Hepatocyte (in vitro differentiated cells): Measurements from ENCODE around the gene RIPOR1. TPM values are rescaled to one million over a fixed set of nuclear protein-coding genes. Genes with fewer than 3 reads are reported as not detected.
A peak's percentile ranks its signal among the peaks of the same experiment; 100 is the strongest.

Experiments used
- DNase-seq: peaks from one replicate; pipeline ENCODE4 v3.0.0-alpha.2; 2016; ENCODE audit warnings: low spot score
- H2AFZ ChIP-seq: fragments of 200-600 bp; sonication (generic); 2 replicates; pipeline ENCODE4 v1.6.0; 2016; ENCODE audit warnings: antibody characterized with exemption, mild to moderate bottlenecking
- H3K27ac ChIP-seq: fragments of 200-600 bp; sonication (generic); 2 replicates; pipeline ENCODE4 v1.5.1; 2016; ENCODE audit warnings: mild to moderate bottlenecking
- H3K27me3 ChIP-seq: fragments of 200-600 bp; sonication (generic); 2 replicates; pipeline ENCODE4 v1.6.1; 2016
- H3K36me3 ChIP-seq: fragments of 200-600 bp; sonication (generic); replicated peaks from 2 replicates; pipeline ENCODE4 v1.5.1; 2016; ENCODE audit warnings: low read depth; ENCODE audit not compliant: insufficient read depth
- H3K4me1 ChIP-seq: fragments of 200-600 bp; sonication (generic); 2 replicates; pipeline ENCODE4 v1.5.1; 2016; ENCODE audit warnings: mild to moderate bottlenecking, moderate library complexity; ENCODE audit not compliant: insufficient read depth
- H3K4me2 ChIP-seq: fragments of 200-600 bp; sonication (generic); 2 replicates; pipeline ENCODE4 v1.6.0; 2016
- H3K4me3 ChIP-seq: fragments of 200-600 bp; sonication (generic); 2 replicates; pipeline ENCODE4 v1.5.1; 2016; ENCODE audit warnings: mild to moderate bottlenecking
- H3K79me2 ChIP-seq: fragments of 200-600 bp; sonication (generic); 2 replicates; pipeline ENCODE4 v1.6.0; 2017; ENCODE audit warnings: mild to moderate bottlenecking
- H3K9me2 ChIP-seq: fragments of 200-600 bp; sonication (generic); replicated peaks from 2 replicates; pipeline ENCODE4 v1.6.0; 2017; ENCODE audit warnings: mild to moderate bottlenecking; ENCODE audit not compliant: insufficient read depth
- H3K9me3 ChIP-seq: fragments of 200-600 bp; sonication (generic); 2 replicates; pipeline ENCODE4 v1.5.1; 2016; ENCODE audit warnings: low read depth, mild to moderate bottlenecking
- H4K20me1 ChIP-seq: fragments of 200-600 bp; sonication (generic); 2 replicates; pipeline ENCODE4 v1.6.0; 2016; ENCODE audit warnings: mild to moderate bottlenecking; ENCODE audit not compliant: insufficient read depth, poor library complexity, severe bottlenecking
- CTCF ChIP-seq: fragments of 200-600 bp; sonication (generic); IDR thresholded peaks from 2 replicates; pipeline ENCODE4 v1.5.1; 2016; ENCODE audit warnings: antibody characterized with exemption, mild to moderate bottlenecking; ENCODE audit not compliant: poor library complexity
- EZH2 ChIP-seq: fragments of 200-600 bp; sonication (generic); IDR thresholded peaks from 2 replicates; pipeline ENCODE4 v1.6.1; 2016; ENCODE audit warnings: antibody characterized with exemption, mild to moderate bottlenecking, borderline replicate concordance
- EZH2phosphoT487 ChIP-seq: fragments of 200-600 bp; sonication (generic); IDR thresholded peaks from one replicate; pipeline ENCODE4 v1.6.1; 2018; ENCODE audit warnings: antibody characterized with exemption, mild to moderate bottlenecking, low read depth, moderate library complexity; ENCODE audit not compliant: unreplicated experiment, severe bottlenecking
- WGBS: methylation state at CpG from one replicate; pipeline ENCODE4 v1.1.6; 2016; ENCODE audit warnings: low lambda C conversion rate; ENCODE audit errors: missing lambda C conversion rate; 5-methylcytosine and 5-hydroxymethylcytosine counted together
- polyA plus RNA-seq: library from polyadenylated mRNA; unstranded; fragments of >200 nt; fragmentation: Nextera tagmentation; extraction: Ambion mirVana; gene quantifications from 2 replicates; pipeline ENCODE4 v1.2.1, GENCODE V29; 2016
- small RNA-seq: library from RNA; depleted of rRNA; stranded (forward); fragments of <200 nt; gene quantifications from one replicate; pipeline ENCODE3, GENCODE V24; 2014
- total RNA-seq: library from RNA; depleted of rRNA; stranded (reverse); fragments of >200 nt; gene quantifications from 2 replicates; pipeline ENCODE4 v1.2.3, GENCODE V29; 2014

RIPOR1 gene
- total and polyA plus RNA-seq, 2 experiments from 2014 or later: 12.5 to 38.3 TPM

GRCh38 chr16:67594256-67594915 is 65.8 kb downstream of the RIPOR1 start:
- WGBS: 88% methylated on average over 5 of the region's 5 CpGs
- H3K4me3 ChIP-seq: no peak overlapping the region
- TF ChIP-seq EZH2phosphoT487 (no peak), EZH2 (no peak), CTCF (no peak)
- no peak overlapping the region for H3K4me2 ChIP-seq
- no peaks in the 10 kb centered on the region for H3K9me2 ChIP-seq
- H3K27ac ChIP-seq: no peak overlapping the region
- peaks cover 29% of the 10 kb centered on the region for H4K20me1 ChIP-seq
- no peaks in the 10 kb centered on the region for H3K27me3 ChIP-seq
- peaks cover 83% of the 10 kb centered on the region for H3K79me2 ChIP-seq
- H3K4me1 ChIP-seq: peaks cover 5% of the 10 kb centered on the region
- no peaks in the 10 kb centered on the region for H3K36me3 ChIP-seq
- DNase-seq: no peak
- H2AFZ ChIP-seq: no peak overlapping the region
- no peaks in the 10 kb centered on the region for H3K9me3 ChIP-seq

- no peak overlapping the region for H3K4me3 ChIP-seq
- peaks cover 35% of the 10 kb centered on the region for H4K20me1 ChIP-seq
- WGBS: 89% methylated on average over 1 of the region's 1 CpG
- H3K4me1 ChIP-seq: peaks cover 5% of the 10 kb centered on the region
- H3K27ac ChIP-seq: peak overlapping the region; percentile 28
- no peaks in the 10 kb centered on the region for H3K9me2 ChIP-seq
- no peaks in the 10 kb centered on the region for H3K36me3 ChIP-seq
- H2AFZ ChIP-seq: no peak overlapping the region
- no peaks in the 10 kb centered on the region for H3K9me3 ChIP-seq
- no peaks in the 10 kb centered on the region for H3K27me3 ChIP-seq
- no peak for TF ChIP-seq EZH2
- no peak for TF ChIP-seq CTCF
- TF ChIP-seq EZH2phosphoT487: no peak
- H3K4me2 ChIP-seq: no peak overlapping the region
- H3K79me2 ChIP-seq: peaks cover 89% of the 10 kb centered on the region
- DNase-seq: peak; percentile 9
Measured at GRCh38 chr16:67594956-67595355, 66.3 kb downstream of the RIPOR1 start.

Small RNA genes within 50 kb of the gene (small RNA-seq; reads per million reads assigned to genes)
- not detected for gene AC027682.3

Other genes starting within 250 kb of the RIPOR1 start
- 3.4 and 3.6 TPM in 2 replicates for gene PLEKHG4, start 249.3 kb upstream of the RIPOR1 start, total RNA-seq
- gene PLEKHG4, start 249.3 kb upstream of the RIPOR1 start, polyA plus RNA-seq: 3.0 and 5.5 TPM in 2 replicates
- not detected in 2 replicates for gene KCTD19, start 202.1 kb upstream of the RIPOR1 start, total RNA-seq
- not detected in 2 replicates for gene KCTD19, start 202.1 kb upstream of the RIPOR1 start, polyA plus RNA-seq
- gene LRRC36, start 202.0 kb upstream of the RIPOR1 start, total RNA-seq: 0.23 and 0.32 TPM in 2 replicates
- gene LRRC36, start 202.0 kb upstream of the RIPOR1 start, polyA plus RNA-seq: 0.69 TPM in 1 of 2 replicates, not detected in the other
- 0.88 and 3.2 TPM in 2 replicates for gene TPPP3, start 135.3 kb upstream of the RIPOR1 start, total RNA-seq
- gene TPPP3, start 135.3 kb upstream of the RIPOR1 start, polyA plus RNA-seq: 13.4 and 20.1 TPM in 2 replicates
- gene ZDHHC1, start 112.4 kb upstream of the RIPOR1 start, total RNA-seq: 1.9 and 5.9 TPM in 2 replicates
- gene ZDHHC1, start 112.4 kb upstream of the RIPOR1 start, polyA plus RNA-seq: 10.0 and 10.6 TPM in 2 replicates
- 0.93 and 1.6 TPM in 2 replicates for gene HSD11B2, start 97.7 kb upstream of the RIPOR1 start, total RNA-seq
- 2.3 and 4.2 TPM in 2 replicates for gene HSD11B2, start 97.7 kb upstream of the RIPOR1 start, polyA plus RNA-seq
- 115 and 157 TPM in 2 replicates for gene ATP6V0D1, start 47.7 kb upstream of the RIPOR1 start, total RNA-seq
- gene ATP6V0D1, start 47.7 kb upstream of the RIPOR1 start, polyA plus RNA-seq: 223 and 232 TPM in 2 replicates
- gene AGRP, start 45.3 kb upstream of the RIPOR1 start, total RNA-seq: 1.9 TPM in 1 of 2 replicates, not detected in the other
- 0.93 and 2.3 TPM in 2 replicates for gene AGRP, start 45.3 kb upstream of the RIPOR1 start, polyA plus RNA-seq
- gene CTCF, start 33.7 kb downstream of the RIPOR1 start, total RNA-seq: 44.1 and 46.0 TPM in 2 replicates
- gene CTCF, start 33.7 kb downstream of the RIPOR1 start, polyA plus RNA-seq: 35.5 and 36.8 TPM in 2 replicates
- 0.52 and 1.7 TPM in 2 replicates for gene CARMIL2, start 116.3 kb downstream of the RIPOR1 start, total RNA-seq
- 2.6 and 2.9 TPM in 2 replicates for gene CARMIL2, start 116.3 kb downstream of the RIPOR1 start, polyA plus RNA-seq
- 17.1 and 18.5 TPM in 2 replicates for gene ACD, start 131.4 kb downstream of the RIPOR1 start, total RNA-seq
- 26.3 and 28.5 TPM in 2 replicates for gene ACD, start 131.4 kb downstream of the RIPOR1 start, polyA plus RNA-seq
- 1.1 and 1.4 TPM in 2 replicates for gene PARD6A, start 132.1 kb downstream of the RIPOR1 start, total RNA-seq
- 1.8 and 3.0 TPM in 2 replicates for gene PARD6A, start 132.1 kb downstream of the RIPOR1 start, polyA plus RNA-seq
- 8.3 and 10.2 TPM in 2 replicates for gene ENKD1, start 137.9 kb downstream of the RIPOR1 start, total RNA-seq
- gene ENKD1, start 137.9 kb downstream of the RIPOR1 start, polyA plus RNA-seq: 13.1 and 16.0 TPM in 2 replicates
- gene C16orf86, start 138.0 kb downstream of the RIPOR1 start, total RNA-seq: 1.7 and 2.3 TPM in 2 replicates
- 3.4 and 4.1 TPM in 2 replicates for gene C16orf86, start 138.0 kb downstream of the RIPOR1 start, polyA plus RNA-seq
- 9.8 and 10.4 TPM in 2 replicates for gene GFOD2, start 190.5 kb downstream of the RIPOR1 start, total RNA-seq
- gene GFOD2, start 190.5 kb downstream of the RIPOR1 start, polyA plus RNA-seq: 7.5 and 12.4 TPM in 2 replicates